NCI-H1930 (cell line): Measurements from ENCODE around the gene PALLD.
"Not testable (repeated sequence)": the region's sequence is repeated elsewhere in the genome, so short reads cannot be mapped to it uniquely, and the experiment has no call there.

Experiments used
- DNase-seq, 2 experiments: peaks; one replicate each; lab custom pipeline; 2025; lab: John Stamatoyannopoulos, UW

Gene PALLD

GRCh38 chr4:168796362-168797106 is 299.7 kb downstream of the PALLD start:
- peak in 1 of 2 experiments; percentile 1 for DNase-seq

GRCh38 chr4:168797194-168797593 is 300.3 kb downstream of the PALLD start:
- no peak for DNase-seq

- no peak for DNase-seq
Measured at GRCh38 chr4:168797738-168798375, 301.0 kb downstream of the PALLD start.

GRCh38 chr4:168800926-168801325 is 304.1 kb downstream of the PALLD start:
- no peak for DNase-seq

GRCh38 chr4:168802222-168802621 is 305.4 kb downstream of the PALLD start:
- no peak for DNase-seq

- not testable (repeated sequence) for DNase-seq
Measured at GRCh38 chr4:168803052-168803451, 306.2 kb downstream of the PALLD start.

GRCh38 chr4:168803732-168804131 is 306.9 kb downstream of the PALLD start:
- no peak for DNase-seq

GRCh38 chr4:168804146-168804545 is 307.3 kb downstream of the PALLD start:
- DNase-seq = no peak

GRCh38 chr4:168805341-168805740 is 308.5 kb downstream of the PALLD start:
- DNase-seq = no peak

GRCh38 chr4:168806247-168806646 is 309.4 kb downstream of the PALLD start:
- not testable (repeated sequence) for DNase-seq

GRCh38 chr4:168811207-168811606 is 314.4 kb downstream of the PALLD start:
- no peak for DNase-seq

GRCh38 chr4:168811786-168812651 is 315.2 kb downstream of the PALLD start:
- DNase-seq = no peak

GRCh38 chr4:168812806-168813205 is 316.0 kb downstream of the PALLD start:
- DNase-seq = no peak

- no peak for DNase-seq
Measured at GRCh38 chr4:168813890-168814289, 317.0 kb downstream of the PALLD start.

GRCh38 chr4:168815379-168816345 is 318.8 kb downstream of the PALLD start:
- no peak for DNase-seq

- DNase-seq = no peak
Measured at GRCh38 chr4:168817370-168817769, 320.5 kb downstream of the PALLD start.

- no peak for DNase-seq
Measured at GRCh38 chr4:168822481-168822880, 325.6 kb downstream of the PALLD start.

GRCh38 chr4:168825975-168826374 is 329.1 kb downstream of the PALLD start:
- DNase-seq = no peak

- DNase-seq = no peak
Measured at GRCh38 chr4:168826620-168827019, 329.8 kb downstream of the PALLD start.

- DNase-seq = no peak
Measured at GRCh38 chr4:168830777-168831512, 334.1 kb downstream of the PALLD start.

- DNase-seq = no peak
Measured at GRCh38 chr4:168831585-168831918, 334.7 kb downstream of the PALLD start.
